K562 (cell line): ENCODE results near the gene PACS2. TPM values are rescaled to one million over a fixed set of nuclear protein-coding genes. Genes with fewer than 3 reads are reported as not detected.

Experiments
- ATAC-seq: fragments of 200-7000 bp; cut with Tn5 transposase; 3 replicates; pipeline ENCODE4 v1.9.1; 2020; ENCODE audit warnings: moderate library complexity
- BruUV-seq: library from RNA; stranded (reverse); fragments of 400-500 nt; replicated peaks from 2 replicates; lab custom pipeline; 2021; lab: Mats Ljungman, UMichigan
- CTCF ChIA-PET: fragments of 300-600 bp; formaldehyde crosslinking; extraction: SDS; loops from one replicate; lab custom pipeline; 2021; ENCODE audit warnings: low intra/inter-chr PET ratio; lab: Yijun Ruan, JAX
- POLR2A ChIA-PET: fragments of 300-600, 350-650 bp; sonication (Branson Sonifier 250); formaldehyde crosslinking; extraction: SDS; loops from one replicate; lab custom pipeline; 2021; ENCODE audit warnings: antibody characterized with exemption, inconsistent platforms; lab: Yijun Ruan, JAX
- DNase-seq, 4 experiments: peaks; one replicate each; pipeline versions ENCODE4 v3.0.0 to v3.0.0-alpha.2; 2011 to 2018; ENCODE audit warnings: low spot score in 3 of 4, mixed read lengths in 3 of 4; ENCODE audit errors: extremely low read depth in 1 of 4
- FAIRE-seq: peaks from 2 replicates; lab custom pipeline; 2011; peaks lifted over from hg19 to GRCh38; lab: Jason Lieb, UNC
- H2AFZ ChIP-seq: 2 replicates; pipeline ENCODE4 v1.6.0; 2011; ENCODE audit warnings: low read depth, low read length, control low read depth, inconsistent platforms
- H3K27ac ChIP-seq: fragments of 200-600 bp; 3 replicates; pipeline ENCODE4 v1.8.0; 2011; ENCODE audit warnings: low read depth, mild to moderate bottlenecking, control low read depth, inconsistent platforms, low read length, moderate library complexity, mixed read lengths; ENCODE audit errors: extremely low read depth
- H3K27me3 ChIP-seq, 2 experiments: fragments of 300-600 bp in 1 of 2; 2 replicates in 1 of 2; 3 replicates in 1 of 2; pipeline versions ENCODE4 v1.6.0 to v1.8.0; 2011; ENCODE audit warnings: inconsistent platforms in 2 of 2, low read length in 2 of 2, mild to moderate bottlenecking in 1 of 2, mixed read lengths in 1 of 2, moderate library complexity in 1 of 2; ENCODE audit not compliant: control insufficient read depth in 2 of 2, insufficient read depth in 2 of 2
- H3K36me3 ChIP-seq: fragments of 300-600 bp; 3 replicates; pipeline ENCODE4 v1.8.0; 2011; ENCODE audit warnings: mild to moderate bottlenecking, low read length, inconsistent platforms; ENCODE audit not compliant: control insufficient read depth, insufficient read depth
- H3K4me1 ChIP-seq, 2 experiments: fragments of 200-600 bp in 1 of 2; replicated peaks in 1 of 2; 2 replicates in 1 of 2; 3 replicates in 1 of 2; pipeline versions ENCODE4 v1.5.1 to v1.8.0; 2011; ENCODE audit warnings: inconsistent platforms in 2 of 2, low read length in 2 of 2, mild to moderate bottlenecking in 1 of 2, mixed read lengths in 1 of 2, moderate library complexity in 1 of 2; ENCODE audit not compliant: control insufficient read depth in 2 of 2, insufficient read depth in 2 of 2
- H3K4me2 ChIP-seq: 2 replicates; pipeline ENCODE4 v1.6.1; 2011; ENCODE audit warnings: low read length, control low read depth, inconsistent platforms, mixed read lengths; ENCODE audit not compliant: insufficient read depth
- H3K4me3 ChIP-seq: fragments of 200-600 bp; sonication (generic), shearing (Covaris generic); 2 replicates; pipeline ENCODE4 v1.5.1; 2016; ENCODE audit warnings: control low read depth, inconsistent platforms
- H3K79me2 ChIP-seq: fragments of 200-600 bp; 3 replicates; pipeline ENCODE4 v1.8.0; 2011; ENCODE audit warnings: low read length, inconsistent platforms; ENCODE audit not compliant: control insufficient read depth, insufficient read depth
- H3K9ac ChIP-seq, 2 experiments: 2 replicates each; pipeline versions ENCODE4 v1.6.0 to v1.6.1; 2011; ENCODE audit warnings: low read depth in 2 of 2, low read length in 2 of 2, control low read depth in 1 of 2, inconsistent platforms in 1 of 2, mild to moderate bottlenecking in 1 of 2, mixed read lengths in 1 of 2; ENCODE audit not compliant: insufficient read depth in 1 of 2
- H3K9me1 ChIP-seq: one replicate; pipeline ENCODE4 v1.6.0; 2011; ENCODE audit warnings: inconsistent platforms, mild to moderate bottlenecking, low read length, moderate library complexity; ENCODE audit not compliant: control insufficient read depth, insufficient read depth
- H3K9me3 ChIP-seq: replicated peaks from 2 replicates; pipeline ENCODE4 v1.5.1; 2011; ENCODE audit warnings: low read depth, low read length, inconsistent platforms; ENCODE audit not compliant: control insufficient read depth, insufficient read depth
- H4K20me1 ChIP-seq: replicated peaks from 2 replicates; pipeline ENCODE4 v1.6.1; 2011; ENCODE audit warnings: low read length, inconsistent platforms, mixed read lengths; ENCODE audit not compliant: control insufficient read depth, insufficient read depth
- CXXC5 ChIP-seq: fragments of 250-450 bp; sonication (Bioruptor Pico); IDR thresholded peaks from 2 replicates; pipeline ENCODE4 v1.8.0; 2022; ENCODE audit warnings: inconsistent platforms, mild to moderate bottlenecking, moderate library complexity
- MECOM ChIP-seq: fragments of 250-450 bp; sonication (Bioruptor Pico); IDR thresholded peaks from 2 replicates; pipeline ENCODE4 v1.8.0; 2022; ENCODE audit warnings: inconsistent platforms
- POLR3G ChIP-seq: IDR thresholded peaks from 2 replicates; pipeline ENCODE4 v1.6.1; 2011; ENCODE audit not compliant: insufficient read length, insufficient replicate concordance; ENCODE audit errors: extremely low read depth
- SLC30A9 ChIP-seq: fragments of 250-450 bp; sonication (Bioruptor Pico); IDR thresholded peaks from 2 replicates; pipeline ENCODE4 v1.8.0; 2022; ENCODE audit warnings: mild to moderate bottlenecking, moderate library complexity
- TAF15 ChIP-seq: fragments of 200-400 bp; formaldehyde crosslinking; IDR thresholded peaks from 2 replicates; pipeline ENCODE4 v1.6.1; 2017; ENCODE audit warnings: mild to moderate bottlenecking, low read depth, low read length, moderate library complexity
- UBTF ChIP-seq, 2 experiments: IDR thresholded peaks; 2 replicates each; pipeline ENCODE4 v1.6.1; 2012; ENCODE audit warnings: improper control_type of control experiment in 2 of 2, low read depth in 2 of 2, low read length in 2 of 2, borderline replicate concordance in 1 of 2
- ZNF655 ChIP-seq: fragments of 250-450 bp; sonication (Bioruptor Pico); IDR thresholded peaks from 2 replicates; pipeline ENCODE4 v1.5.0; 2021
- WGBS: fragments of 100-300 bp; shearing (Covaris generic); methylation state at CpG from one replicate; pipeline ENCODE4 v1.1.6; 2016; ENCODE audit warnings: low coverage, mixed read lengths; ENCODE audit not compliant: insufficient coverage; ENCODE audit errors: missing lambda C conversion rate; 5-methylcytosine and 5-hydroxymethylcytosine counted together
- in situ Hi-C: fragments of 300-500 bp; cut with MboI; formaldehyde crosslinking; loops from 4 replicates; pipeline ENCODE4 v1.15.0; 2018; ENCODE audit warnings: inconsistent platforms, mixed read lengths
- intact Hi-C: fragments of 100-400 bp; cut with micrococcal nuclease; formaldehyde crosslinking; loops from 2 replicates; pipeline ENCODE4 v1.14.2; 2022
- polyA plus RNA-seq, 8 experiments: library from polyadenylated mRNA; depleted of rRNA in 4 of 8; stranded (reverse) in 5 of 8; unstranded in 3 of 8; fragments of >200 nt; fragmentation: Nextera tagmentation in 2 of 8; fragmentation: Illumina TruSeq in 1 of 8; extraction: Ambion mirVana in 2 of 8; extraction: Trizol in 1 of 8; gene quantifications; 2 replicates each; pipeline versions ENCODE4 v1.2.1 to v1.2.3, GENCODE V29; 2011 to 2014; ENCODE audit warnings: inconsistent platforms in 1 of 8, missing spikeins in 1 of 8
- total RNA-seq, 7 experiments: library from RNA; depleted of rRNA in 6 of 7; stranded (reverse); fragments of >200 nt in 6 of 7; fragmentation: Illumina TruSeq in 2 of 7; extraction: Trizol in 2 of 7; gene quantifications; 2 replicates each; pipeline versions ENCODE4 v1.2.1 to v1.2.3, GENCODE V29; 2011 to 2021; ENCODE audit warnings: low replicate concordance in 1 of 7

PACS2 gene
- total and polyA plus RNA-seq, 9 of the 15 experiments (the other 6 are each of a cell fraction or from before 2014, with no cell fraction given), result 0.11 to 20.8 (median 9.9) TPM

- BruUV-seq, result no TSS peak
- no peaks in the 10 kb centered on the region for H3K9me3 ChIP-seq
- H3K4me1 ChIP-seq, result peaks cover 6 to 43% of the 10 kb centered on the region in 2 experiments; a peak in 4 of 5 replicates
- no peak overlapping the region for H3K4me2 ChIP-seq
- no peak overlapping the region for H3K9ac ChIP-seq
- H3K27me3 ChIP-seq, result no peaks in the 10 kb centered on the region
- no peaks in the 10 kb centered on the region for H3K9me1 ChIP-seq
- TF ChIP-seq CXXC5 (CRISPR knock-in tag) (no peak), POLR3G (no peak), ZNF655 (CRISPR knock-in tag) (no peak), UBTF (IDR thresholded peaks at IDR 0.05; ENCODE audit: borderline replicate concordance in 1 of 2, low read depth in 2 of 2, low read length in 2 of 2) (no peak), TAF15 (no peak), SLC30A9 (CRISPR knock-in tag) (no peak), MECOM (no peak)
- no peak overlapping the region for H2AFZ ChIP-seq
- FAIRE-seq (no peak), DNase-seq (no peak), ATAC-seq (no peak)
- intact Hi-C loops (no loop called here), in situ Hi-C loops (no loop called here)
- H3K4me3 ChIP-seq, result no peak overlapping the region
- ChIA-PET CTCF (no interaction called here), POLR2A (interaction anchor here (1.7 kb wide), 1 partner anchor 11 kb away, joined by 5 read pairs; no protein-coding TSS in a partner anchor)
- H3K27ac ChIP-seq, result no peak overlapping the region
- no peaks in the 10 kb centered on the region for H3K36me3 ChIP-seq
- WGBS, result 95% methylated on average over 9 of the region's 13 CpGs
- no peaks in the 10 kb centered on the region for H4K20me1 ChIP-seq
- H3K79me2 ChIP-seq, result peaks cover 25% of the 10 kb centered on the region
Observed at GRCh38 chr14:105312973-105313372, 1.6 kb upstream of the PACS2 start.
